Measurements from ENCODE around the gene MTFR1L.
"Not testable (repeated sequence)": the region's sequence is repeated elsewhere in the genome, so short reads cannot be mapped to it uniquely, and the experiment has no call there.

The MTFR1L gene

GRCh38 chr1:25837262-25837875 is 17.6 kb downstream of the MTFR1L start:
- no peaks in the 10 kb centered on the region for H3F3A ChIP-seq (ENCODE audit: insufficient read depth, low read length)
- no peak overlapping the region for H3K27ac ChIP-seq (ENCODE audit: low read depth, low read length, poor library complexity, severe bottlenecking)
- H3K4me1 ChIP-seq (ENCODE audit: insufficient read depth, low read length, severe bottlenecking): peaks cover 5% of the 10 kb centered on the region
- H4K20me1 ChIP-seq (ENCODE audit: insufficient read depth, low read length): no peaks in the 10 kb centered on the region
- H2AFZ ChIP-seq (ENCODE audit: low read length): no peak overlapping the region
- H3K9me2 ChIP-seq (ENCODE audit: low read depth, low read length): no peaks in the 10 kb centered on the region
- no peak overlapping the region for H3K4me3 ChIP-seq (ENCODE audit: low read depth, low read length, poor library complexity, severe bottlenecking)
- no peaks in the 10 kb centered on the region for H3K27me3 ChIP-seq (ENCODE audit: insufficient read depth, low read length)
- no peak overlapping the region for H3K9ac ChIP-seq (ENCODE audit: low read length)
- H3K9me3 ChIP-seq (ENCODE audit: low read length): no peaks in the 10 kb centered on the region
- peaks cover 44% of the 10 kb centered on the region for H3K36me3 ChIP-seq (ENCODE audit: insufficient read depth, low read length)
- H3K79me2 ChIP-seq (ENCODE audit: insufficient read depth, low read length): no peaks in the 10 kb centered on the region
- no peak overlapping the region for H3K4me2 ChIP-seq (ENCODE audit: low read length)
- TF ChIP-seq, protein P1, sequence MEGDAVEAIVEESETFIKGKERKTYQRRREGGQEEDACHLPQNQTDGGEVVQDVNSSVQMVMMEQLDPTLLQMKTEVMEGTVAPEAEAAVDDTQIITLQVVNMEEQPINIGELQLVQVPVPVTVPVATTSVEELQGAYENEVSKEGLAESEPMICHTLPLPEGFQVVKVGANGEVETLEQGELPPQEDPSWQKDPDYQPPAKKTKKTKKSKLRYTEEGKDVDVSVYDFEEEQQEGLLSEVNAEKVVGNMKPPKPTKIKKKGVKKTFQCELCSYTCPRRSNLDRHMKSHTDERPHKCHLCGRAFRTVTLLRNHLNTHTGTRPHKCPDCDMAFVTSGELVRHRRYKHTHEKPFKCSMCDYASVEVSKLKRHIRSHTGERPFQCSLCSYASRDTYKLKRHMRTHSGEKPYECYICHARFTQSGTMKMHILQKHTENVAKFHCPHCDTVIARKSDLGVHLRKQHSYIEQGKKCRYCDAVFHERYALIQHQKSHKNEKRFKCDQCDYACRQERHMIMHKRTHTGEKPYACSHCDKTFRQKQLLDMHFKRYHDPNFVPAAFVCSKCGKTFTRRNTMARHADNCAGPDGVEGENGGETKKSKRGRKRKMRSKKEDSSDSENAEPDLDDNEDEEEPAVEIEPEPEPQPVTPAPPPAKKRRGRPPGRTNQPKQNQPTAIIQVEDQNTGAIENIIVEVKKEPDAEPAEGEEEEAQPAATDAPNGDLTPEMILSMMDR (IDR thresholded peaks at IDR 0.05; ENCODE audit: low read length): peak; percentile 71
- TF ChIP-seq EZH2 (IDR thresholded peaks at IDR 0.05; ENCODE audit: borderline replicate concordance, low read length): no peak

DNA sequence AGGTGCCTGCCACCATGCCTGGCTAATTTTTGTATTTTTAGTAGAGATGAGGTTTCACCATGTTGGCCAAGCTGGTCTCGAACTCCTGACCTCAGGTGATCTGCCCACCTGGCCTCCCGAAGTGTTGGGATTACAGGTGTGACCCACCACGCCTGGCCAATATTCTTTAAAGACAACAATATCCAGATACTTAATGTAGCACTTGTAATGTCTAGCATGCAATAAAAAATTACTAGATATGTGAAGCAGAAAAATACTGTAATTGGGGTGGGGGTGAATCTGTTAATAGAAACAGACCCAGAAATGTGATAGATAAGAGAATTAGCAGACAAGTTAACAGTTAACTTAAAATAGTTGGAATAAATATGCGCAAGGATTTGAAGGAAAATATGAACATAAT is 20.1 kb downstream of the MTFR1L start:
- not testable (repeated sequence) for H3K27me3 ChIP-seq (ENCODE audit: insufficient read depth, low read length); H3K27ac ChIP-seq (ENCODE audit: low read depth, low read length, poor library complexity, severe bottlenecking); H3K9ac ChIP-seq (ENCODE audit: low read length); H3K4me3 ChIP-seq (ENCODE audit: low read depth, low read length, poor library complexity, severe bottlenecking); H4K20me1 ChIP-seq (ENCODE audit: insufficient read depth, low read length); H3K79me2 ChIP-seq (ENCODE audit: insufficient read depth, low read length); H2AFZ ChIP-seq (ENCODE audit: low read length); H3K9me2 ChIP-seq (ENCODE audit: low read depth, low read length); H3F3A ChIP-seq (ENCODE audit: insufficient read depth, low read length); H3K9me3 ChIP-seq (ENCODE audit: low read length); H3K4me2 ChIP-seq (ENCODE audit: low read length)
- Histone ChIP-seq H3K36me3 (ENCODE audit: insufficient read depth, low read length) (peaks cover 23% of the 10 kb centered on the region; the same call in 1 of the 2 replicates), H3K4me1 (ENCODE audit: insufficient read depth, low read length, severe bottlenecking) (peaks cover 17% of the 10 kb centered on the region)

DNA sequence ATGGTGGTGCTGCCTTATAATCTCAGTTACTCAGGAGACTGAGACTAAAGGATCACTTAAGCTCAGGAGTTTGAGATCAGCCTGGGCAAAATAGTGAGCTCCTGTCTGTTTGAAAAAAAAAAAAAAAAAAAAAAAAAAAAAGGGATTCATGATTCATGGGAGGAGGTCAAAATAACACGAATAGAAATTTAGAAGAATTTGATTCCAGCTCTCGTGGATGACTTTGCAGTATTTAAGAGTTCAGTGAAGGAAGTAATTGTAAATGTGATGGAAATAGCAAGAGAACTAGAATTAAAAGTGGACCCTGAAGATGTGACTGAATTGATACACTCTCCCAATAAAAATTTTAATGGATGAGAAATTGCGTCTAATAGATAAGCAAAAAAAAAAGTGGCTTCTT is 23.7 kb downstream of the MTFR1L start:
- H3K9me2 ChIP-seq (ENCODE audit: low read depth, low read length): no peaks in the 10 kb centered on the region
- no peak overlapping the region for H2AFZ ChIP-seq (ENCODE audit: low read length)
- no peak overlapping the region for H3K27ac ChIP-seq (ENCODE audit: low read depth, low read length, poor library complexity, severe bottlenecking)
- TF ChIP-seq, protein P1 (IDR thresholded peaks at IDR 0.05; ENCODE audit: low read length): no peak
- TF ChIP-seq EZH2 (IDR thresholded peaks at IDR 0.05; ENCODE audit: borderline replicate concordance, low read length): no peak
- no peaks in the 10 kb centered on the region for H3F3A ChIP-seq (ENCODE audit: insufficient read depth, low read length)
- peaks cover 27% of the 10 kb centered on the region for H3K4me1 ChIP-seq (ENCODE audit: insufficient read depth, low read length, severe bottlenecking)
- no peak overlapping the region for H3K4me3 ChIP-seq (ENCODE audit: low read depth, low read length, poor library complexity, severe bottlenecking)
- H3K9me3 ChIP-seq (ENCODE audit: low read length): no peaks in the 10 kb centered on the region
- no peaks in the 10 kb centered on the region for H3K79me2 ChIP-seq (ENCODE audit: insufficient read depth, low read length)
- H3K36me3 ChIP-seq (ENCODE audit: insufficient read depth, low read length): no peaks in the 10 kb centered on the region
- H3K27me3 ChIP-seq (ENCODE audit: insufficient read depth, low read length): no peaks in the 10 kb centered on the region
- no peak overlapping the region for H3K4me2 ChIP-seq (ENCODE audit: low read length)
- H3K9ac ChIP-seq (ENCODE audit: low read length): no peak overlapping the region
- H4K20me1 ChIP-seq (ENCODE audit: insufficient read depth, low read length): no peaks in the 10 kb centered on the region
